Measurements from ENCODE around the gene HSF5.
"Not testable (repeated sequence)": the region's sequence is repeated elsewhere in the genome, so short reads cannot be mapped to it uniquely, and the experiment has no call there.

Gene HSF5

GRCh38 chr17:58412961-58413586, 75.1 kb downstream of the HSF5 start:
- DNase-seq (ENCODE audit: low spot score): no peak

GRCh38 chr17:58412064-58412703, 76.0 kb downstream of the HSF5 start:
- DNase-seq (ENCODE audit: low spot score): no peak

GRCh38 chr17:58411408-58411894, 76.8 kb downstream of the HSF5 start:
- DNase-seq (ENCODE audit: low spot score): no peak

GRCh38 chr17:58410714-58411407, 77.3 kb downstream of the HSF5 start:
- no peak for DNase-seq (ENCODE audit: low spot score)

- no peak for DNase-seq (ENCODE audit: low spot score)
These were observed 78.8 kb downstream of the HSF5 start for GRCh38 chr17:58409432-58409831.

GRCh38 chr17:58403311-58403710, 84.9 kb downstream of the HSF5 start:
- DNase-seq (ENCODE audit: low spot score): no peak

GRCh38 chr17:58402679-58403078, 85.5 kb downstream of the HSF5 start:
- DNase-seq (ENCODE audit: low spot score): no peak

GRCh38 chr17:58402047-58402446, 86.2 kb downstream of the HSF5 start:
- no peak for DNase-seq (ENCODE audit: low spot score)

GRCh38 chr17:58401287-58401686, 86.9 kb downstream of the HSF5 start:
- no peak for DNase-seq (ENCODE audit: low spot score)

- DNase-seq (ENCODE audit: low spot score): no peak
These were observed 87.4 kb downstream of the HSF5 start for GRCh38 chr17:58400826-58401225.

GRCh38 chr17:58399974-58400373, 88.2 kb downstream of the HSF5 start:
- no peak for DNase-seq (ENCODE audit: low spot score)

GRCh38 chr17:58398574-58399266, 89.5 kb downstream of the HSF5 start:
- no peak for DNase-seq (ENCODE audit: low spot score)

GRCh38 chr17:58397421-58397820, 90.8 kb downstream of the HSF5 start:
- DNase-seq (ENCODE audit: low spot score): not testable (repeated sequence)

- DNase-seq (ENCODE audit: low spot score): no peak
These were observed 92.0 kb downstream of the HSF5 start for GRCh38 chr17:58396173-58396572.

GRCh38 chr17:58394534-58395223, 93.5 kb downstream of the HSF5 start:
- DNase-seq (ENCODE audit: low spot score): no peak

GRCh38 chr17:58391302-58391984, 96.8 kb downstream of the HSF5 start:
- no peak for DNase-seq (ENCODE audit: low spot score)

GRCh38 chr17:58390884-58391283, 97.3 kb downstream of the HSF5 start:
- no peak for DNase-seq (ENCODE audit: low spot score)

GRCh38 chr17:58388302-58389190, 99.7 kb downstream of the HSF5 start:
- DNase-seq (ENCODE audit: low spot score): no peak

- no peak for DNase-seq (ENCODE audit: low spot score)
These were observed 100.4 kb downstream of the HSF5 start for GRCh38 chr17:58387834-58388233.

- DNase-seq (ENCODE audit: low spot score): no peak
These were observed 101.5 kb downstream of the HSF5 start for GRCh38 chr17:58386708-58387107.

Data from hepatic stellate cell (primary cell).